AG09319 (cell line): ENCODE measurements around the gene RGSL1.

Experiments used
- DNase-seq: peaks from one replicate; pipeline ENCODE4 v3.0.0-alpha.2; 2010; ENCODE audit warnings: low read depth; ENCODE audit errors: extremely low read depth
- TF ChIP-seq, protein P1 (sequence below): IDR thresholded peaks from 2 replicates; pipeline ENCODE4 v1.5.1; 2011; ENCODE audit warnings: low read depth, mild to moderate bottlenecking, inconsistent platforms, low read length, moderate library complexity

The RGSL1 gene

DNA sequence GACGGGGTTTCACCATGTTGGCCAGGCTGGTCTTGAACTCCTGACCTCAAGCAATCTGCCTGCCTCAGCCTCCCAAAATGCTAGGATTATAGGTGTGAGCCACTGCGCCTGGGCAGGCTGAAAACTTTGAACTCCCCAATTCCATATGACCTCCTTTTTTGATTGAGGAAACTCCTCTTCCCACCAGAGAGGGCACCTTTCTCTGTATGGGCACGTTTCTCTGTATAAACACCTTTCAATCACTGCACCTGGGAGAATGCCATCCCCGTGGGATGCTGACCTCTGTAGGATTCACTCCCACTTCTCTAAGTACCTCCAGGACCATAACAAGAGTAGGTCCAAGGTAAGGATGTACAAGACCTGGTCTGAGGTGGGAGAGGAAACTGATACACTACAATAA is 39.8 kb upstream of the RGSL1 start:
- TF ChIP-seq, protein P1, sequence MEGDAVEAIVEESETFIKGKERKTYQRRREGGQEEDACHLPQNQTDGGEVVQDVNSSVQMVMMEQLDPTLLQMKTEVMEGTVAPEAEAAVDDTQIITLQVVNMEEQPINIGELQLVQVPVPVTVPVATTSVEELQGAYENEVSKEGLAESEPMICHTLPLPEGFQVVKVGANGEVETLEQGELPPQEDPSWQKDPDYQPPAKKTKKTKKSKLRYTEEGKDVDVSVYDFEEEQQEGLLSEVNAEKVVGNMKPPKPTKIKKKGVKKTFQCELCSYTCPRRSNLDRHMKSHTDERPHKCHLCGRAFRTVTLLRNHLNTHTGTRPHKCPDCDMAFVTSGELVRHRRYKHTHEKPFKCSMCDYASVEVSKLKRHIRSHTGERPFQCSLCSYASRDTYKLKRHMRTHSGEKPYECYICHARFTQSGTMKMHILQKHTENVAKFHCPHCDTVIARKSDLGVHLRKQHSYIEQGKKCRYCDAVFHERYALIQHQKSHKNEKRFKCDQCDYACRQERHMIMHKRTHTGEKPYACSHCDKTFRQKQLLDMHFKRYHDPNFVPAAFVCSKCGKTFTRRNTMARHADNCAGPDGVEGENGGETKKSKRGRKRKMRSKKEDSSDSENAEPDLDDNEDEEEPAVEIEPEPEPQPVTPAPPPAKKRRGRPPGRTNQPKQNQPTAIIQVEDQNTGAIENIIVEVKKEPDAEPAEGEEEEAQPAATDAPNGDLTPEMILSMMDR = no peak
- DNase-seq = no peak

DNA sequence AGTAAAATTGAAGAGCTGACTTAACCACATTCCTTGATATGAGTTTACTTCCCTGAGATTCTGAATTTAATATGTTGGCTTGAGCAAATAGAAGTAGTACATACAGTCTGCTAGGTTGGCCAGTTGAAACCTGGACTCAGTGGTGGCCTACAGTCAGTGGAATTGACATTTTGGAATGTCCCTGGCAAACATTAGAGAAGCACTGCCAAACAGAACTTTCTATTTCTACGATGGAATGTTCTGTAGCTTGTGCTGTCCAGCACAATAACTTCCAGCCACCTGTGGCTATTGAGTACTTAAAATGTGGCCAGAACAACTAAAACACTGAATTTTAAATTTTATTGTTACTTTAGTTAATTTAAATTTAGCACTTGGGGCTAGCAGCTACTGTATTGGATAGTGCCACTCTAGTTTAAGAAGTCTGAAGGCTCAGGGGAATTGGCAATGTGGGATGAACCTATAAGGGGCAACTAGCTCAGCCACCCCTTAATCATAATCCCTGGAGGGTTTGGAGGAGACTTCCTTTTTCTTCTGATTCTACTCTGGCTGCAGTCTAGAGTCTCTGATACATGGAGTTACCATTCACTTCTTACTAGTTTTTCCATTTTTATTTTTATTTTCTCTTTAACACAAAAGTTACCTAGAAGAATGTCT is 39.2 kb upstream of the RGSL1 start:
- no peak for DNase-seq
- TF ChIP-seq, protein P1 = no peak

DNA sequence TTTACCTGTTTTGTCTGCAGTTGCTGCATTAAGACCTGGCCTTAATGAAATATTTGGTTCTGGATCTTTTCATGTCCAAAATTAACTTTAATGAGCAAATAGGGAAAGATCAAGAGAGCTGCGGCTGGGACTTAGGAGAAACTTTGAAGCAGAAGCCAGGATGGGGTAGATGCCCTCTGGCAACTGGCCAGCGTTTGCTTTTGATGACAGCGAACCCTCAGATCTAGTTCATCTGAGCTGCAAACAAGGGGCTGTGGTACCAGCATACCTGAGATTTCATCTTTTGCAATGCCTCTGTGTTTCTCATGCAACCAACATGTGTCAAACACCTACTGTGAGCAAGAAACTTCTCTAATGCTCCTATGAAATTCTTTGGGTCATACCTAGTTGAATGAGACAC is 36.5 kb upstream of the RGSL1 start:
- no peak for DNase-seq
- TF ChIP-seq, protein P1 = no peak

DNA sequence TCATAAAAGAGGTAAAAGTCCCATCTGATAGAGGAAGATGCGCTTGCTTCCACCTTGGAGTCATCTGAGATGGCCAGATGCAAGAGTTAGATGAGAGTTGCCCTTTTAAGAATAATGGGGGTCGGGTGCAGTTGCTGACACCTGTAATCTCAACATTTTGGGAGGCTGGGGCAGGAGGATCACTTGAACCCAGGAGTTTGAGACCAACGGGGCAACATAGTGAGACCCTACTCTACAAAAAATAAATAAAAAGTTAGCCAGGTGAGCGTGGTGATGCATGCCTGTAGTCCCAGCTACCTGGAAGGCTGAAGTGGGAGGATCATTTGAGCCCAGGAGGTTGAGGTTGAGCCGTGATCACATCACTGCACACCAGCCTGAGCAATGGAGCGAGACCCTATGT is 36.0 kb upstream of the RGSL1 start:
- DNase-seq = no peak

DNA sequence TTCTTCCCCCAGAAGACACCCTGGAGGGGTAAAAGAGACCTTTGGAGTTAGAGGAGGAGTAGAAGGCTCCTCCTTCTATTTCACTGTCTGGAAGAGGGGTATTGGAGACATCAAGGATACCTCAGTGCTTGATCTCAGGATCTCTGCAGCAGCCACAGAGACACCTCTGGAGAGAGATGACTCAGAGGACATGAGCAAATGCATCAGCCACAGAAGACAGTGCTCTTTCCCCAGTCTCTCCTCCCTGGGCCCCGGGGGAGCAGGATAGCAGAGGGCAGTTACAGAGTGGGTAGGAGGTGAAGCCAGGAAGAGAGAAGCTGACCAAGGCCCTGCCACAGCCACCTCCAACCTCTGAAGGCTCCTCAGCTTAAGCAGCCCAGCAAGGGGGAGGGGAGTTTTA is 34.2 kb upstream of the RGSL1 start:
- DNase-seq = no peak
- TF ChIP-seq, protein P1 = no peak

More for the DNA sequence above, 36.0 kb upstream of the RGSL1 start:
- TF ChIP-seq, protein P1 = no peak

DNA sequence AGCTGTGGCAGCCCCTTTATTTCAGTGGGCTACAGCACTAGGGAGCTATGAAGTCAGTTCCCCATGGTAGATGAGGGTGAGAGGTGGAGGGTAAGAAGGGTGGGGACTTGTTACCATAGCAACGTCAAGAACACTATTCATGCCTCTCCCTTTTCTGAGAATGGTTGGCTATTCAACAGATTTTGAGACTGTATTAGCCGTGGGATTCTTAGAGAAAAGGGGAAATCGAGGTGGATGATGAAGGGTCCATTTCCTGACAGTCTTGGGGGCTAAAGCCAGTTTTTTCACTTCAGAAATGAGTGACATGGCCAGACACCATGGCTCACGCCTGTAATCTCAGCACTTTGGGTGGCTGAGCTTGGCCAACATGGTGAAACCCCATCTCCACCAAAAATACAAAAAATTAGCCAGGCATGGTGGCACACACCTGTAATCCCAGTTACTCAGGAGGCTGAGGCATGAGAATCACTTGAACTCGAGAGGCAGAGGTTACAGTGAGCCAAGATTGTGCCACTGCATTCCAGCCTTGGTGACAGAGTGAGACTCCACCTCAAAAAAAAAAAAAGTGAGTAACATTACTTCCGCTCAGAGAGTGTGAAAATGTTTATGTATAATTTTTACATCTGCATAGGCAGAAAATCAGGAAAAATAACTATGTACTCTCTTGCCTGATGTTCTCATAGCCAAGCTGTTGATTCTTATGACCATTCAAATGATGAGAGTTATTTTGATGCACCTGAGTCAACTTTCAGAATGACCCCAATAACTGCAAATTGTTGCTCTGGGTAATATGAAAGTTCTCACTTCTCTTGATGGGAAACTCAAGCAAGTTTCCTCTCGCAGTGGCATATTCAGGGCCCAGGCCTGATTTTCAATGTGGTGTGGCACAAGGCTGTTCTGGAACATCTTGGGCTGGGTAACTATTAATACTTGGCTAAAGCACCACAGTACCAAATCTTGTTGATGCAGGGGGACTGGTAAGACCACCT is 23.2 kb upstream of the RGSL1 start:
- no peak for DNase-seq
- TF ChIP-seq, protein P1 = no peak

DNA sequence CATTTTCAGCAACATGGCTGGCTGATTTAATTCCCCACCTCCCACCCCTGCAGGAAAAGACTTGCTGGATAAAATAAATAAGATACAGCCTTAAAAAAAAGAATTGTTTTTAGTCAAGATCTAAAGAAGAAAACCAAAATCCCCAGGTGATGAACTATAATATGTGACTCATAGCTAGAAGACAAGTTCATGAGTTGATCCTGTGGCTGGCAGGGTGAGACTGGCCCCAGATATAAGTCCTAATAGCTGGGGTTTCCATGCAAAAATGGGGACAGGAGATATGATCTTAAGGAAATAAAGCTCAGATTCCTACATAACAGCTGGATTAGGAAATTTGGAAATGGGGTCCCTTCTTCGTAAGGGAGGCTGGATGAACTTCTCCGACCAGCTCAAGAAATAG is 21.9 kb upstream of the RGSL1 start:
- TF ChIP-seq, protein P1 = no peak
- no peak for DNase-seq
